Adrenal gland (tissue), 5 donors: Measurements from ENCODE around the gene LKAAEAR1.

Experiments
- CTCF ChIP-seq, 6 experiments: fragments of 450-650 bp in 4 of 6; fragments of 200-600 bp in 2 of 6; sonication (generic) in 1 of 6; IDR thresholded peaks; 1 replicate in 5 of 6; 2 replicates in 1 of 6; pipeline versions ENCODE4 v1.5.1 to v1.8.0; 2016 to 2021; ENCODE audit warnings: antibody characterized with exemption in 6 of 6, mild to moderate bottlenecking in 2 of 6, moderate library complexity in 1 of 6
- POLR2A ChIP-seq, 2 donors: fragments of 450-650 bp; IDR thresholded peaks; one replicate each; pipeline ENCODE4 v1.6.1; 2017; ENCODE audit warnings: antibody characterized with exemption in 2 of 2, mild to moderate bottlenecking in 2 of 2, moderate library complexity in 1 of 2
- donor health status: DM: no; HTN: no; CAD: no.

DNA sequence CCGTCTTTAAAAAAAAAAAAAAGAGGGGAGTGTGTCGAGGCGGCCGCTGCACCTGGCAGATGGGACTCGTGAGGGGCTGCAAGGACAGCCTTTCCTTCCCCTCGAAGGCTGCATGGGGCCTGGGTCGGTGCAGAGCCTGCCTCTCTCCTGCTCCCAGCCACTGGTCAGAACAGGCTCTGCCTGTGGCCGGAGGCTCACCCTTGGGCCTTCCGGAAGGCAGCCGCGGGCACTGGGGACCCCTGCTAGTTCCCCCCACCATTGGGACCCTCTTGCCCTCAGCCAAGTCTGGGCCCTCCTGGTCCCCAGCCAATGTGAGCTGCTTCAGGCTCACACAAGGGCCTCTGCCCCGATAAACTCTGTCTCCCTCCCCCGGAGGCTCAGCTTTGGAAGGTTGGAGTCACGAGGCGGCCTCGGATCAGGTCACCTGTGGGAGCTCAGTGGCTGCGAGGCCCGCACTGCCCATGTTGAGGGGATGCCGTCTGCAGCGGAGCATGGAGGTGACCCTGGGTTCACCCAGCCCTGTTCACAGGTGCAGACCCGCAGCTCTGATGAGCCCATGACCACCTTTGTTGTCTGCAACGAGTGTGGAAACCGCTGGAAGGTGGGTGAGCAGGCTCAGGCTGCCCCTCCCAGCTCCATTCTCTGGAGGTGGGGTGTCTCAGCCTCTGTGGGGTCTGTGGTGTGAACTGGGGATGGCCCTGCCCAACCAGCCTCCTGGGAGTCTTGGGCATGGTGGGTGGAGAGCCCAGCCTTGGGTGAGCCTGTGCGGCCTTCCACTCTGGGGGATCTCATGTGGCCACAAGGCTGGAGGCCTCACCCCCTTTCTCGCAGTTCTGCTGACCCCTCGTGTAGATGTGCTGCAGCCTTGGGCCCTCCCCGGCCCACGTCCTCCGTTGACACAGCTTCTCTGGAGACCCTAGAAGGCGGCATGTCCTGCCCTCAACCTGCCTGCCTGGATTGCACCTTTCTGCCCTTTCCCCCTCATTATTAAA is 12.6 kb downstream of the LKAAEAR1 start:
- TF ChIP-seq CTCF (IDR thresholded peaks at IDR 0.05) (no peak), POLR2A (IDR thresholded peaks at IDR 0.05) (no peak)
